ENCODE results near the gene SNRNP25.

SNRNP25 gene

DNA sequence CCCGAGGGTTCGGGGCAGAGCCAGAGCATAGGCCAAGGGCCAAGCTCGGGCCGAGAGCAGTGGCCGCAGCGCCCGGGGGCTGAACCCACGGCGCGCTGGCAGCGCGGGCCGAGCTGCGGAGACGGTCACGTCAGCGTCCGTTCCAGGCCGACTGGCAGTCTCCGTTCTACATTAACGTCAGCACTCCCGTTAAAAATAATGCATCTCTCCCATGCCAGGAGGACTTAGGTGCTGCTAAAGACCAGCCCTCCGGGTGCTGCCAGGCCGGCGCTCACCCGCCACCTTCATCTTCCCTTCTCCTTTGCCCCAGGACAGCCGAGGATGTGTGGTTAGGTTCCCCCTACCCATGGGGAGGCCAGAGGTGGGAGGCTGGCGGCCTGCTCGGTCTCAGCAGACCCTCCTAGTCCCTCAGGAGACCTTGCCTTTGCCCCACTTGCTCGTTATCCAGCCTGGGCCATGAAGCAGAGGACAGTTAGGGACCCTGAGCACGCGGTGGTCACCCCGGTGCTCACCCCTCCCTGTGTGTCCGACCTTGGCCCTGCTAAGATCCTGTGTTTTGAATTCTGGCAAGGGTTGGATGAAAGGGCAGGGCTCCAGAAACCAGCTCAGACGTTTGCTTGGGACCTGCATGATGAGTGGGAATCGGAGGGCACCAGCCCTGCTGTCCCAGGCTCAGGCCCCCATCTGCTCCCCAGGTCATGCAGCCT, 25.0 kb downstream of the SNRNP25 start:
- peak; percentile 42 for DNase-seq

DNA sequence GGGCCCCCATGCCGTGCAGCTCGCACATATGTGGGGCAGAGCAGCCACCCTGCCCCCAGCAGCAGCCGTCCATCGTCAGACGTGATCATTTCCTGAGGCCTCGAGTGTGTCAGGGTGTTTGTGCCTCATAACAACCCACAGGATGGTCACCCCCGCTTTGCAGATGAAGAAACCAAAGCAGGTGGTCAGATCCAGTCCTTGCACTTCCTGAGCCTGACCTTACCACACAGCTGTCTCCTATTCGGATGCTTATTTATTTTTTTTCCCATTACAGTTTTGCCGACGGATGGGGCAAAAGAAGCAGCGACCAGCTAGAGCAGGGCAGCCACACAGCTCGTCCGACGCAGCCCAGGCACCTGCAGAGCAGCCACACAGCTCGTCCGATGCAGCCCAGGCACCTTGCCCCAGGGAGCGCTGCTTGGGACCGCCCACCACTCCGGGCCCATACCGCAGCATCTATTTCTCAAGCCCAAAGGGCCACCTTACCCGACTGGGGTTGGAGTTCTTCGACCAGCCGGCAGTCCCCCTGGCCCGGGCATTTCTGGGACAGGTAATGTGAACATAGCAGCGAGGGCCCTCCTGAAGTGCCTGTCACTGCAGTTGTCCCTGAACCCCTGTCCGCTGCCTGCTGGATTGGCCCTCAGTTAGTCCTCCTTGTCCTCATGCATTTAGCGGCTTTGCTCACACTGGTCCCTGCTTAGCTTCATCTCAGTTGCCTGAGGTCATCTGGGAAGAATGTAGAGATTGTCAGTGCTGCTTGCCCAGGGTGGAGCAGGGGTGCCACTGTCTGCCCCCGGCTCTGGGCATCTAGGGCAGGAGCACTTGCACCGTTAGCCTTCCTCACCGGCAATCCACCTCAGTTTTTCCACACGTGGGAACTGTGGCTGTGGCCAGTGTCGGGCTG, 25.8 kb downstream of the SNRNP25 start:
- no peak for DNase-seq

DNA sequence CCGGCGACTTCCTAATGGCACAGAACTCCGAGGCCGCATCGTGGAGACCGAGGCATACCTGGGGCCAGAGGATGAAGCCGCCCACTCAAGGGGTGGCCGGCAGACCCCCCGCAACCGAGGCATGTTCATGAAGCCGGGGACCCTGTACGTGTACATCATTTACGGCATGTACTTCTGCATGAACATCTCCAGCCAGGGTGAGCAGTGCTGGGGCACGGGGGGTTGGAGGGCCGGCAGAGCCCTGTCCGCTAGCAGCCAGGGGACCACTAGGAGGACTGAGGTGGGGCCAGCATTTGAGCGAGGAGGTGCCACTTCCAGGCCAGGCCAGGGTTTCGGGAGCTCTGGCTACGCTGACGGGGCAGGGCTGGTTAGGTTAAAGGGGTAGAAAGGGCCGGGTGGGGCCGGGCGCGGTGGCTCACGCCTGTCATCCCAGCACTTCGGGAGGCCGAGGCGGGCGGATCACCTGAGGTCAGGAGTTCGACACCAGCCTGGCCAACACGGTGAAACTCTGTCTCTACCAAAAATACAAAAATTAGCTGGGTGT, 29.5 kb downstream of the SNRNP25 start:
- DNase-seq = no peak

DNA sequence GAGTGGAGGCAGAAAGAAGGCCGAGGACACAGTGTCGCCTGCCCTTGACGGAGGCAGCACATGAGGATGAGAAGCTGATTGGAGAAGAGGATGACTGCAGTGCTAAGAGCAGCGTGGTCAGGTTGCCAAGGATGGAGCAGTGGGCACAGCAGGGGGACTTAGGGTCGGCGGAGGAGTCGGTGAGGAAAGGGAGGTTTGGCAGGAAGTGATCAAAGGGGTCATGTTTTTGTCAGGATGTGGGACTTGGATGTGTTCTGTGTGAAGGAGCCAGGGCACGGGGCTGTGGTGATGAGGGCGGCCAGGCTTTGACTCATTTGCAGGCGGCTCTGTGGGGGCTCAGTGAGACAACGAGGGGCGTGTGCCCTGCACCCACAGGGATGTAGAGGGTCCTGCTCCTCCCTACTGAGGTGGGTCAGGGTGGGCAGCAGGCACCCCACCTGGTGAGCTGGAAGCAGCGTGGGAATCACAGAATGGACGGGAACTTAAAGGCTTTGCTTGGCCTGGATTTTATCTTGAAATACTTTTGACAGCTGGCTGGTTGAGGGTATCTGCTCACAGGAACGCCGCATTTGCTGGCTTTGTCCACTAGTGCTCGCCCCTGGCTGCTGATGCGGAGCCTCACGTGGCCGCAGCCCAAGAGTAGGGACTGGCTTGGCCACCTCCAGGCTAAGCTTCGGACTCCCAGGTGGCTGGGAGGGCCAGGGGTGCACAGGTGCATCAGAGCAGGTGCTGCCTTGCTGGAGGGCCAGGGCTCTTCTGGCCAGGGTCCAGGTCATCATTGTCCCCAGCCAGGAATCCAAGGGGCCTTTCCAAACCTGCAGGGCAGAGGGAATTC, 30.4 kb downstream of the SNRNP25 start:
- no peak for DNase-seq

DNA sequence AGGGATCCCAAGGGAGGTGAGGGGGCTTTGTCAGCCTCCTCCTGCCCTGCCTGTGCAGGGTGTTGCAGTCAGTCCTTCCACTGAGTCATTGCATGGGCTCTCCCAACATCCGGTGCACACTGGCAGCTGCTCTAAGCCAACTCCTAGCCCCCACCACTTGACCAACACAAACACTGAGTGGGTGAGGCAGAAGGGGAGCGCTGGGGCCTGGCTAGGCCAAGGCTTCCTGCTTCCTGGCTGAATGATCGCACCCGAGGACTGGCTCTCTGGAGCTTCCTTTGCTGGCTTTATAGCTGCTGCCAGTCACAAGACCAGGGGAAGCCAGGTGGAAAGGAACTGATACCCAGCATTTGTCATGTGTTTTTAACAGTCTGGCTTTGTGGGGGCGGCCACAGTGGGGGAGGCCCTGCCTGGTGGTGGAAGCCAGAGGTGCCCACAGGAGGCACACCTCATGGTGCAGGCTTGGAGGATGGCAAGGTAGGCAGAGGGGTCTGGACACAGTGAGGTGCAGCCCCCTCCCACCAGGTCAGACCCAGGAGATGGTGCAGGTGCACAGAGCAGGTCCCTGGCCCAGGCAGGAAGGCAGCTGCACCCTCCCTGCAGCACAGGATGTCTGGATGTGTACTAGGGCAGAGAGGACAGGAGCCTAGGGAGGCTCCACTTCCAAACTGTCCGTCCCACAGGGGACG, 31.2 kb downstream of the SNRNP25 start:
- no peak for DNase-seq

DNA sequence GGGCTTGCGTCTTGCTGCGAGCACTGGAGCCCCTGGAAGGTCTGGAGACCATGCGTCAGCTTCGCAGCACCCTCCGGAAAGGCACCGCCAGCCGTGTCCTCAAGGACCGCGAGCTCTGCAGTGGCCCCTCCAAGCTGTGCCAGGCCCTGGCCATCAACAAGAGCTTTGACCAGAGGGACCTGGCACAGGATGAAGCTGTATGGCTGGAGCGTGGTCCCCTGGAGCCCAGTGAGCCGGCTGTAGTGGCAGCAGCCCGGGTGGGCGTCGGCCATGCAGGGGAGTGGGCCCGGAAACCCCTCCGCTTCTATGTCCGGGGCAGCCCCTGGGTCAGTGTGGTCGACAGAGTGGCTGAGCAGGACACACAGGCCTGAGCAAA, 31.8 kb downstream of the SNRNP25 start:
- no peak for DNase-seq

DNA sequence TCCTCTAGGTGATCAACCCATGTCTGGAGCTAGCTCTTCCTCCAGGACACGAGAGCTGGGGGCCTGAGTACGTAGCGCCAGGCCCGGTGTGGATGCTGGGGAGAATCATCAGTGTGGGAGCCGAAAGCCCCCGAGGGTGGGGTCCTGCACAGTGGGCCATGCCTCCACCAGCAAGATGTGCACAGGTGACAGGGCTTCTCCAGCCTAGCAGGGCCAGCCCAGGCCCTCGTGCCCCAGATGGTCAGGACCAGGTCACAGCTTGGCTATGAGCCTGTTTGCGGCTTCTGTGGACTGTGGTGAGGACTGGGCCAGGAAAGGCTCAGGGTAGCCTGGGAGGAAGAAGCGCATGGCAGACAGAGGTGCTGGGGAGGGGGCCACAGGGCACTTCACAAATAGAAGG, 32.2 kb downstream of the SNRNP25 start:
- DNase-seq = no peak

DNA sequence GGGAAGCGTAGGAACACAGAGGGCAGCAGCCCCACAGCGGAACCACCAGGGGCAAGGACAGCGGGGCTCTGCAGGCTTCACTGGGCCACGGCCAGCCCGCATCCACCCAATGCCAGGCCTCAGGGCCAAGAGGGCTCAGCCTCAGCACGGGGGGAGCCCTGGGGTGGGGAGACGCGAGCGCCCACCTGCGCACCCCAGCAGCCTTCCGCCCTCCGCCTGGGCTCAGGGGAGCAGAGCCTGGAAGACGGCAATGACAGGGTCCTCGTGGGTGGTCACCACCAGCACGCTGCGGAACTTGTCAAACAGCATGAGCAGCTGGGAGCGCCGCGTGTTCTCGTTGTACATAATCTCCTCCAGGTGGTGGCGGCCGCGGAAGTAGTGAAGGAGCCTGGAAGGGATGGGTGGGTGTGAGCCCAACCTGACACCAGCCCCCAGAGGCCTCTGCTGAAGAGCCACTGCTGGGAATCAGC, 32.9 kb downstream of the SNRNP25 start:
- no peak for DNase-seq

DNA sequence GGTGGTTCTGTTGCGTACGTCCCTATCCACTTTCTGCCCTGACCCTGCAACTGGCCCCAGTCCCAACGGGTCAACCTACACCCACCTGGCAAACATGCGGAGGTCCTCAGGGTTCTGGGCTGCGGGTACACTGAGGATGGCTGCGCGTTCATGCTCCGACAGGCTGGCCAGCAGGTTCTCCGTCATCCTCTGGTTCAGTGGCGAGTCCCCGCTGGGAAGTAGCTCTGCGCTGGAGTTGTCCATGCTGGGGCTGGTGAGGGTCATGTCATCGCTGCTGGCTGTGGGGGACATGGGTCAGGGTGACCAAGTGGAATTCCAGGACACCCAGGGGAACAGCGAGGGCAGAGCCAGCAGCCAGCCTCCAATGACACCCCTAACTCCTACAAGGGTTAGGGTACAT, 35.0 kb downstream of the SNRNP25 start:
- no peak for DNase-seq

DNA sequence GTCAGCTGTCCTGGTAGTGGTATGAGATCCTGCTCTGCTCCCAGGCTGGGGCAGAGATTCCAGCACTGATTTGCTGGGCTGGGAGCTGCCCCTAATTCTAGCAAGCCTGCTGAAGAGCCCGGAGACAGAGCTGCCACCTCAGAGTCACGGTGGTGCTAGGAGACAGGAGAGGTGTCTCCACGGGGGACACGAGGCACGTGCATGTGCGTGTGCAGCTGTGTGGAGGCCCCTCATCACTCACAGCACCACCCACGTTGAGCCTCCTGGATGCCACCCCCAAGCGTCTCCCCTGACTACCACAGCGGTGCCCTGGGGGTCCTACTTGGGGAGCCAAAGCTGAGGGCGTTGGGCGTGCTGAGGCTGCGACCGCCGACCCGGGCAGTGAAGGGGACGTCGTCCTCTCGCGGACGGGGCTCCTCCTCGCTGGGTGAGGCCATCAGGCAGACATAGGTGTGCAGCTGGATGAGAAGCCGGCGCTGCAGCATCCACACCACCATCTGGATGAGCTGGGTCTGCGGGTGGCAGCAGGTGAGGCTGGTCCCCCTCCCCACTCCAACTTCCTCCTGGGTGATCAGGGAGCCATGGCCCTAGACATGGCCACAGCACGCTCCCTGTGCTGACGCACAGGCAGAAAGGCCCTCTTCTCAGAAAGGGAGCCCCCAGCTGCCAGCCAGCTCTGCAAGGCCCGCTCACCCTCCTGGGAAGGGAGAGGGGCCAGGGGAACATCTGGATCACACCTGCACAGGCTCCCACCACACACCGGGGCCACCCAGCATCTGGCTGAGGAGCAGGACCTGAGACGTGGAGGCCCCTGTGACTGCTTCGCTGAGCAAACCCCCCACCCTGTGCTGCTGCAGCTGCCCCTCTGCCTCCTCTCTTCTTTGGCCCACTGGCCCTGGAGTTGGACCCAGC, 36.0 kb downstream of the SNRNP25 start:
- DNase-seq = no peak

DNA sequence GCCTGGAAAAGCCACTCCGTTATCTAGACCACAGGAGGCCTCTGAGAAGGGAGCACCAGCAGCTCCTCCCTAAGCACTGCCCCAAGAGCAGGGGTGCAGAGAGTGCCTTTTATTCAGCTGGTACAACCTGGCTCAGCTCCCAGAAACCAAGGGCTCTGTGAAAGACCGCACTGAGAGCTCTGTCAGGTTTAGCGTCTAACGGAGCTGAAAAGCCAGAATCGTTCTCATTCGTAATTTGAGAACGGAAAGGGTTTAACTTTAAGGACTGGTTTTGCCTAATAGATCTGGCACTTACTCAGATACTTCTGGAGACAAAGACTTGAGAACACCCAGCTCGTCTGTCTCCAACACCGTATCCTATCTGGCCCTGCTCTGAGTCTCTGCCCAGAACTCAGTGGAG, 37.9 kb downstream of the SNRNP25 start:
- DNase-seq = no peak

DNA sequence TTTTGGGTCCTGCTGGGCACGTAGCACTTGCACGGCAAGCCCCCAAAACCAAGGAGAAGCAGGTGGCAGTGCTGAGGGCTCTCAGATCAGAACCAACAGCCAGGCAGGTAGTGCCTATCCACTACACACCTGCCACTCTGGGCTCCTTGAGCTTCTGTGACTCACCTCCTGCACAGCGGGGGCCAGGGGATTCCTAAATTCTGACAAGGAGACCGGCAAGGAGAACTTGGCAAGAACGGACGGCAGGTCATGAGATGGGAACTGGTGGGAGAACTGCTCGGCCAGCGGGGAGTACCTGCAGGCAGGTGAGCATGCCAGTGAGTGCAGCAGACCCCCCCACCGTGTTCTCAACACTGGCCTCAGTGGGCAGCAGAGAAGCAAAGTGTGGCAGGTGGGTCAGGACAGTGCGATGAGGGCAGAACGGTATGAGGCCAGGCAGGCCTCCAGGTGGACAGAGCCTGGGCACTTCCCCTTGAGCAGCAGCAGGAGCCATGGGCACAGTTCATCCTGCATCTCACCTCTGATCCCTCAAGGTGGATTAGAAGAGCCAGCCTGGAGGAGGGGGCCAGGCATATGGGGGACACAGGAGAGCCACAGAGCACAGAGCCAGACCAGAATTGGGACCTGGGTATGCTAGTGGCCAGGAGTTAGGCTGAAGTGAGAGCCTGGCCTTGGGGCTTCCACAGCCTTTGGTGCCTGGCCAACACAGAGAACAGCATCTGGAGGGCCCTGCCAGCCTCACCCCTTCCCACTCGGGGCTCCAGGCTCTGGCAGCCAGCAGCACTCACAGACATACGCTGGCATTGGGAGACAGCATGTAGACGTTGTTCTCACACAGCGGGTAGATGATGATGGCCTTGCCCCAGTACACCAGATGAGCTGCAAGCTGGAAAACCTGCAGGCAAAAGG, 39.1 kb downstream of the SNRNP25 start:
- no peak for DNase-seq

DNA sequence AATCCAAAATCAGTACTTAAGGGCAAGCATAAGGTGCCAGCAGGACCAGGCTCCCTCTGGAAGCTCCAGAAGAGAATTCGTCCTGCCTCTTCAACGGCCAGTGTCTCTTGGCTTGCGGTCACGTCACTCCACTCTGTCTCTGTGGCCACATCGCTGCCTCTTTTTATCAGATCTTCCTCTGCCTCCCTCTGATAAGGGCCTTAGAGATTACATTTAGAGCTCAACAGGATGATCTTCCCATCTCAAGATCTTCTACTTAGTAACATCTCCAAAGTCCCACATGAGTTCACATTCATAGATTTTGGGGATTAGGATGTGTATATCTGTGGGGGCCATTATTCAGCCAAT, 41.3 kb downstream of the SNRNP25 start:
- no peak for DNase-seq

DNA sequence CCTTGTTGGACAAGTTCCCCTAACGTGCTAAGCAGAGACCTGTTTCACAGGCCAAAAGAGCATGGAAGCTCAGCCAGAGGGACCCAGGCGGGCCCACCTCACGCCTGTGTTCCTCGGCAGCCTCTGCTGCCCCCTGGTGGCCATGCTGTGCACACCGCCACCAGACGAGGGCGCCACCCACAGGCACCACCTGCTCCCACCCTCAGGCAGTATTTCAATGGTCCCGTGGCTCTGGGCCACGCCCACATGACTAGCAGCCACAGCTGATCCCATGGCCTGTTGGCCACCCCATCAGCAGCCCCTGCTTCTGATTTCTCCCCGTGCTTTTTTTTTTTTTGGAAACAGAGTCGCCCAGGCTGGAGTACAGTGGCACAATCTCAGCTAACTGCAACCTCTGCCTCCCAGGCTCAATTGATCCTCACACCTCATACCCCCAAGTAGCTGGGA, 43.3 kb downstream of the SNRNP25 start:
- peak; percentile 96 for DNase-seq

DNA sequence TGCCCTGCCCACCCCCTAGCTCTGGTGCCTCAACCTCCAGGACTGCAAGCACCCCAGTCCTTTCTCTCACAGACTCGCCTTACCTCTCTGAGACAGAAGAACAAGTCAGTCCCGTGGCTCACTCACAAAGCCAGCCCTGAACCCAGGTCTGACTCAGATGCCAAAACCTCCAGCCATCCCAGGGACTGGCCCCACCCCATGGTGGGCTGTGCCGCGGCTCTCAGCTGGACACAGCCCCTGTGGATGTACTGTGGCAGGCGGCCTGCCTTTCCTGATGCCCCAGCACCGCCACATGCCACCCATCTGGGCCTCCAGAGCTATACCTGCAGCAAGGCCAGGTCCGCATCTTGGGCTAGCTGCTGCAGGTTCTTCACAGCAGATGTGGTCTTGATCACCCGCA, 44.2 kb downstream of the SNRNP25 start:
- no peak for DNase-seq

DNA sequence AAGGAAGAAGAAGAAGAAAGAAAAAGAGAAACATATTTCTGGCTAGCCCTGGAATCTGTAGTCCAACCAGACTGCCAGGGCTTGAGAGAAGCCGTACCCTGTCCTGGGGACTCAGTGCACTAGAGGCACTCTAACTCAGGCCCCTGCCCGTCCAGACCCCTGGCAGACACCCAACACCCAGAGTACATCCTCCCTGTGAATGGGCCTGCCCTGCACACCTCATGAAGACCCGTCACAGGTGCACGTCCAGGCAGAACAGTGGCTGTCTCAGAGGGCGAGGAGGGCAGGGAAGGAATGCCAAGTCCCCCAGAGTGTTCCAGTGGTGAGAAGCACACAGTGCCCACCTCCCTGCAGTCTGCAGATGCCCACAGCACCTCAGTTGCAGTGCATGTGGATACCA, 47.4 kb downstream of the SNRNP25 start:
- DNase-seq = no peak

DNA sequence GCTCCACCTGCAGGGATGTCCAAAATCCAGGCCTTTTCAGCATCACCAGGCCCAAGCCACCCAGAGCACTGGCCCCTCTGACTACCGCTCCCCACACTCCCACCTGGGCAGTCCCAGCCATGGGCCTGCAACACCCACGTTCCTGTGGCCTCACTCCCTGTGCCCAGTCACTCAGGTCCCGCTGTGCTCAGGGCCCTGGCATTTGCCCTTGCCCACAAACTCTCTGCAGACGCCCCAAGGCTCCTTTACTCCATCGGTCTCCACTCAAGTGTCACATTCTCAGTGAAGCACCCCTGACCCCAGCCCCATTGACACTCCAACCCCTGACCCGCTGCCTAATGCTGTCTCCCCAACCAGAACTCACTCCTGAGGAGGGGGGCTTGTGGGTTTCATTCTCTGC, 48.0 kb downstream of the SNRNP25 start:
- DNase-seq = no peak

DNA sequence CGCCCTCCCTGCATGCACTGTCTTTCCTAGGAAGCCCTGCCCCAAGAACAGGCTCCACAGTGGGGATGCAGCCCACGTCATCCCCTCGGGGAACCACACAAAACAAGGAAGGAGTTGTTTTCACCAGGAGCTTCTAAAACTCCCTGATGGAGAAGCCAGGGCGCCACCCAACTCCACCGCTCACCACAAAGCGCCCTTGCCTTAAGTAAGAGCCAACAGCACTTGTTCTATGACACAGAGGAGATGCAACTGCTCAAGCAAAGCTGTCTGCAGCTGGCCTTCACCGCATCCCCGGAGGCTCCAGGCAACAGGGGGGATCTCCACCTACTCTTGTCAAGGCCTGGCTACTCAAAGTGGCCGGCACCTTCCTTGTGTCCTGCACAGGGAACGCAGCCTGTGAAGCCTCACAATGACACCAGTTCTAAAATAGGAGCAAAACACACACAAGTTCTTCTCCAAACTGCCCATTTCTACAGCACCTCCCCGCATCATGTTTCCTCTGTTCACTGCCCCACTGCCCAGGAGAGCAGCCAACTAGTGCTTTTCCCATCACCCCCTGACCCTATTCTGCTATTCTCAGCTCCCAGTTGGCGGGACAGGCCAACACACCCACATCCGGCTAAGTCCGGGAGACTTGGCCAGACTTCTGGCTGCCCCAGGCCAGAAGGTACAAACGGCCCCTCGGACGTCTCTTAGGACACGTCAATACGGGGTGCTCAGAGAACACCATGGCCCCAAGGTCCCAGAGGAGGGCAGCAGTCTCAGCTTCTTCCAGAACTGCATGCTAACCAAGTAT, 48.6 kb downstream of the SNRNP25 start:
- DNase-seq = no peak

DNA sequence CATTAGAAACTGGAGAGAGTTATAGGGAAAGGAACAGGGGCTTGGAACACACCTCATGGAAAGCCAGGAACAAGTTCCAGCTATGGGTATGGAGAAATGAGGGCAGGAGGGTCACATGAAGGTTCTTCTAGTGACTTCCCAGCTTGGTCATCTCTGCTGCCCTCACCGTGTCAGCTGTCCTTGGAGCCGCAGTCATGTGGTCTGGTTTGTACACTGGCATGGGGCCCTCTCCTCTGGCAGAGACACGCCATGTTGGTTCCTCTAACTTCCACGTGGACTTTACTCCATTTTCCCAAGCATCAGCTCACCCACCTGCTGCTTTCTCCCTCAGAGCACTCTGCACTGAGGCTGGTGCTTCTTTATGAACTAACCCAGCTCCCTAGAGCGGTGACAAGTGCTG, 50.7 kb downstream of the SNRNP25 start:
- no peak for DNase-seq

All from OCI-M1 (cell line).